GM12872 (cell line): ENCODE data around the gene FDPS.

Experiments
- CTCF ChIP-seq: IDR thresholded peaks from 3 replicates; pipeline ENCODE4 v1.5.1; 2011; ENCODE audit warnings: low read depth, mild to moderate bottlenecking, low read length, moderate library complexity; ENCODE audit not compliant: insufficient read depth

The FDPS gene

DNA sequence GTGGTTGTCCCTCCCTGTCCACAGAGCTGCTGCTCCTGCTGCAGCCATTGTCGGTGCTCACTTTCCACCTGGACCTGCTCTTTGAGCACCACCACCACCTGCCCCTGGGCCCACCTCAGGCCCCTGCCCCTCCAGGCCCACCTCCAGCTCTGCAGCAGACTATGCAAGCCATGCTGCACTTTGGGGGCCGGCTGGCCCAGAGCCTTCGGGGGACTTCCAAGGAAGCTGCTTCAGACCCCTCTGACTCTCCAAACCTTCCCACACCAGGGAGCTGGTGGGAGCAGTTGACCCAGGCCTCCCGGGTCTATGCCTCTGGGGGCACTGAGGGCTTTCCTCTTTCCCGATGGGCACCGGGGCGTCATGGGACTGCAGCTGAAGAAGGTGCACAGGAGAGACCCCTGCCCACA is 18.0 kb downstream of the FDPS start:
- no peak for TF ChIP-seq CTCF

DNA sequence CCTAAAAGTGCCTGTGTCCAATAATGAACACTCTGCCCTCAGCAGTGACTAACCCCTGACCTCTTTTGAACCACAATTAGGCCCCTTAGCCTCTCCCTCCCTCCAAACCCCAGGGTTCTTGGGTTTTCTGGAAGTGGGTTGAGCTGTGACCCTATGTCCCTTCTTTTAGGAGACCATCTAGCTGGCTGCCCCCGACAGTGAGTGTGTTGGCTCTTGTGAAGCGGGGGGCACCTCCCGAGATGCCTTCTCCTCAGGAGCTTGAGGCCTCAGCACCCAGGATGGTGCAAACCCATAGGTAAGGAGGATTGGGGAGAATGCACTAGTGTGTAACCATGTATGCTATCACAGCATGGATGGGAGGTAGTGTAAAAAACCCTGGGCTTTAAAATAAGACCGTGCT is 19.3 kb downstream of the FDPS start:
- TF ChIP-seq CTCF = no peak

DNA sequence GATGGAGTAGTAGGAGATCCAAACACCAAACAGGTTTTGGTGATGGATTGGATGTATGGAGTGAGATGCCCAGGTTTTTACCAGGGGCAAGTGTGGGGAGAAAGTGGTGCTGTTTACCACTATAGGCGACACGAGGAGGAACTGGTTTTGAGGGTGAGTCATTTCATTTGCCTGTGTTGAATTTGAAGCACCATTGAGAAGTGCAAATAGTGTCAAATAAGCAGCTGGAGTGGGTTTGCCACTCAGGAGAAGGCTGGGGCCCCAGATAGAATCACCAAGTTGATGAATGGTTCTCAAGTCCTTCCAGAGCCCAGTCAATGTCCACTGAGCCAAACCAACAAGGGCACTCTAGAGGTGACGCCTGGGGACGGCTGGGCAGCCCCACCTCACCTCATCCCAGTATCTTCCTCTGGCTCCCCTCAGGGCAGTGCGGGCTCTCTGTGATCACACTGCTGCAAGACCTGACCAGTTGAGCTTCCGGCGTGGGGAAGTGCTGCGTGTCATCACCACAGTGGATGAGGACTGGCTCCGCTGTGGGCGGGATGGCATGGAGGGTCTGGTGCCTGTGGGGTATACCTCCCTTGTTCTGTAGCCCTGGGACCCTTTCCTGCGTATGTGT is 21.4 kb downstream of the FDPS start:
- no peak for TF ChIP-seq CTCF

DNA sequence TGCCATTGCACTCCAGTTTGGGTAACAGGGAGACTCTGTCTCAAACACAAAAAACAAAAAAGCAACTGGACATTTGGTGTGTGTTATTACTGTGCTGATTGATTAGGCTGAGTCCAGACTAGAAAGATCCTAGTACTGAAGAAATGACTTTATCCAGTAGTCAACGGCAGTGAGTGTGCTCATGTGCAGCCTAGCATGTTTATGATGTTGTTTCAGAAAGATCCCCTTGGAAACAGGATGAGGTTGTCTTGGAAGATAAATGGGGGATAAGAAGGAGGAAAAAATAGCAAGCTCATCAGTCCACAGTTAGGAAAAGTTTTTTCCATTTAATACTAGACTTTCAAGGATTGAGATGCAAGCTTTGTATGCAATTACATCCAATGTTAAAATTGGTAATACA is 26.3 kb downstream of the FDPS start:
- TF ChIP-seq CTCF = no peak

DNA sequence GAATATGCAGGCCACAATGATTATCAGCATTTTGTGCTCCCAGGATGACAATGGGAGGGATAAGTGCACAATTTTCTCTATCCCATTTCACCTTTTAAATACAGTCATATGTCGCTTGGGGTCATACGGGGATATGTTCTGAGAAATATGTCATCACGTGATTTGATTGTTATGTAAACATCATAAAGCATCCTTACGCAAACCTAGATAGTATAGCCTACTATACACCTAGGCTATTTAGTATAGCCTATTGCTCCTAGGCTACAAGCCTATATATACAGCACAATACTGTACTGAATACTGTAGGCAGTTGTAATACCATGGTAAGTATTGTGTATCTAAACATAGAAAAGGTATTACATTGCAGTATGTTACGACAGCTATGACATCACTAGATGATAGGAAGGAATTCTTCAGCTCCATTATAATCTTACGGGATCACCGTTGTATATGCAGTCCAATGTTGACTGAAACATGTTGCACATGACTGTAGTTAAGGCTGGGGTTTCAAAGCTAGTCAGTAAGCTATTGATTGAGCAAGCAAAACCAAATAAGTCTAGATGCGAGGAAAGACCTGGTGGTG is 30.9 kb downstream of the FDPS start:
- no peak for TF ChIP-seq CTCF

- no peak for TF ChIP-seq CTCF
These were observed 34.2 kb downstream of the FDPS start for GRCh38 chr1:155342842-155343241.

DNA sequence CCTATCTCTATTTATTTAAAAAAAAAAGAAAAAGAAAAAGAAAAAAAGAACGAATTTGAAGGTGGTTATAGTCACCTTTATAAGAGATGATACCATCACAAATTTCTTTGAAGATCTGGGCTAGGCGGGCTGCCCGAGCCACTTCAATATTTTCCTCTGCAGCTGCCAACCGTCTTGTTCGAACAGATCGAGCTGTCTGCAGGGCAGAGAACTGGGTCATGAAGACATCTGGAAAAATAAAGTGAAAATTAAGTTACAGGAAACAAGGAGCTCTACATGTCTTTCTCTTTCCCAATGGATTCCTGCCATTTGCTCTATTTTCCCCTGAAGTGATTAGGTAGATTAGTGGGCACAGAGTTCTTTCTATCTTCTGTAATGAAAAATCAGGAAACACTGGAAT is 44.0 kb downstream of the FDPS start:
- TF ChIP-seq CTCF = no peak
